OCI-LY7 (cell line): ENCODE data around the gene ZNF750. TPM values are rescaled to one million over a fixed set of nuclear protein-coding genes. Genes with fewer than 3 reads are reported as not detected.

ENCODE experiments used
- BruUV-seq: library from RNA; stranded (reverse); fragments of 400-500 nt; replicated peaks from 2 replicates; lab custom pipeline; 2021; lab: Mats Ljungman, UMichigan
- CTCF ChIA-PET: fragments of 300-600 bp; sonication (Branson Sonifier 250); formaldehyde crosslinking; loops from one replicate; lab custom pipeline; 2022; ENCODE audit warnings: antibody characterized with exemption; ENCODE audit not compliant: unreplicated experiment; lab: Charles Lee
- POLR2A ChIA-PET: fragments of 300-600 bp; sonication (Branson Sonifier 250); formaldehyde crosslinking; loops from one replicate; lab custom pipeline; 2022; ENCODE audit warnings: antibody characterized with exemption; lab: Charles Lee
- DNase-seq: peaks from one replicate; pipeline ENCODE4 v3.0.0-alpha.2; 2015; ENCODE audit warnings: low spot score
- H2AFZ ChIP-seq: fragments of 200-600 bp; sonication (generic), shearing (Covaris generic); 2 replicates; pipeline ENCODE4 v1.6.1; 2014; ENCODE audit warnings: mild to moderate bottlenecking, antibody characterized with exemption, low read length, moderate library complexity
- H3K27ac ChIP-seq: fragments of 200-600 bp; sonication (generic); 2 replicates; pipeline ENCODE4 v1.5.1; 2014; ENCODE audit warnings: mixed run types, low read depth, mild to moderate bottlenecking, moderate library complexity, low read length, inconsistent platforms; ENCODE audit not compliant: poor library complexity, severe bottlenecking
- H3K36me3 ChIP-seq: fragments of 200-600 bp; sonication (generic); 2 replicates; pipeline ENCODE4 v1.6.1; 2014; ENCODE audit warnings: mild to moderate bottlenecking, antibody characterized with exemption, low read length, moderate library complexity, mixed read lengths; ENCODE audit not compliant: insufficient read depth
- H3K4me1 ChIP-seq: fragments of 200-600 bp; sonication (generic); 2 replicates; pipeline ENCODE4 v1.5.1; 2014; ENCODE audit warnings: mild to moderate bottlenecking, low read length; ENCODE audit not compliant: insufficient read depth, poor library complexity, severe bottlenecking
- H3K4me2 ChIP-seq: fragments of 200-600 bp; sonication (generic); 2 replicates; pipeline ENCODE4 v1.6.1; 2014; ENCODE audit warnings: mild to moderate bottlenecking, low read length
- H3K4me3 ChIP-seq: fragments of 200-600 bp; sonication (generic); 2 replicates; pipeline ENCODE4 v1.5.1; 2014; ENCODE audit warnings: mild to moderate bottlenecking, low read depth, low read length; ENCODE audit not compliant: poor library complexity, severe bottlenecking
- H3K79me2 ChIP-seq: fragments of 200-600 bp; sonication (generic); 2 replicates; pipeline ENCODE4 v1.6.1; 2016; ENCODE audit warnings: low read depth, mild to moderate bottlenecking, low read length, moderate library complexity, mixed read lengths; ENCODE audit not compliant: insufficient read depth
- H3K9me2 ChIP-seq: fragments of 200-600 bp; sonication (generic); 2 replicates; pipeline ENCODE4 v1.6.1; 2016; ENCODE audit warnings: mild to moderate bottlenecking, low read length, mixed read lengths; ENCODE audit not compliant: insufficient read depth
- H3K9me3 ChIP-seq: fragments of 200-600 bp; sonication (generic); 2 replicates; pipeline ENCODE4 v1.6.1; 2014; ENCODE audit warnings: mild to moderate bottlenecking, mixed run types, low read length, mixed read lengths
- H4K20me1 ChIP-seq: fragments of 200-600 bp; sonication (generic); 2 replicates; pipeline ENCODE4 v1.6.1; 2014; ENCODE audit warnings: mild to moderate bottlenecking, antibody characterized with exemption, low read length, moderate library complexity, mixed read lengths; ENCODE audit not compliant: insufficient read depth
- CTCF ChIP-seq: fragments of 200-600 bp; sonication (generic); conservative IDR thresholded peaks from 2 replicates; pipeline ENCODE4 v1.5.1; 2014; ENCODE audit warnings: mild to moderate bottlenecking, antibody characterized with exemption, low read length, moderate library complexity, mixed read lengths
- EZH2phosphoT487 ChIP-seq: fragments of 200-600 bp; sonication (generic); IDR thresholded peaks from 2 replicates; pipeline ENCODE4 v1.6.1; 2018; ENCODE audit warnings: low read depth, borderline replicate concordance, mild to moderate bottlenecking, mixed run types, antibody characterized with exemption, low read length, moderate library complexity, mixed read lengths
- intact Hi-C: fragments of 100-400 bp; cut with micrococcal nuclease; formaldehyde crosslinking; loops from one replicate; pipeline ENCODE4 v1.10.0; 2022; ENCODE audit not compliant: unreplicated experiment
- total RNA-seq, 2 experiments: library from RNA; depleted of rRNA in 1 of 2; stranded (reverse); fragments of >200 nt in 1 of 2; shearing (Covaris generic) in 1 of 2; gene quantifications; 2 replicates each; pipeline ENCODE4 v1.2.3, GENCODE V29; 2014 to 2022

The ZNF750 gene
- total RNA-seq, 2 experiments from 2014 or later = not detected

- H3K79me2 ChIP-seq = no peaks in the 10 kb centered on the region
- H3K4me3 ChIP-seq = no peak overlapping the region
- H3K9me3 ChIP-seq = no peaks in the 10 kb centered on the region
- peak overlapping the region; percentile 15 for H3K27ac ChIP-seq
- no peaks in the 10 kb centered on the region for H3K9me2 ChIP-seq
- peak; percentile 39 for DNase-seq
- H3K4me2 ChIP-seq = peak overlapping the region; percentile 63
- H3K36me3 ChIP-seq = peaks cover 15% of the 10 kb centered on the region
- BruUV-seq = no TSS peak
- intact Hi-C loops = no loop called here
- CTCF ChIA-PET = no interaction called here
- H4K20me1 ChIP-seq = peaks cover 16% of the 10 kb centered on the region; the same call in 1 of the 2 replicates
- TF ChIP-seq CTCF (no peak), EZH2phosphoT487 (no peak)
- peaks cover 97% of the 10 kb centered on the region for H3K4me1 ChIP-seq
- H2AFZ ChIP-seq = no peak overlapping the region
- POLR2A ChIA-PET = no interaction called here
These were observed 26.1 kb upstream of the ZNF750 start for GRCh38 chr17:82865774-82866395.

GRCh38 chr17:82865274-82865673, 25.5 kb upstream of the ZNF750 start:
- peaks cover 16% of the 10 kb centered on the region; the same call in 1 of the 2 replicates for H4K20me1 ChIP-seq
- no peaks in the 10 kb centered on the region for H3K79me2 ChIP-seq
- DNase-seq = no peak
- no TSS peak for BruUV-seq
- H3K27ac ChIP-seq = peak overlapping the region; percentile 52
- CTCF ChIA-PET = no interaction called here
- POLR2A ChIA-PET = interaction anchor here (1.4 kb wide), 1 partner anchor 102 kb away, joined by 7 read pairs; no protein-coding TSS in a partner anchor
- no peaks in the 10 kb centered on the region for H3K9me2 ChIP-seq
- H3K36me3 ChIP-seq = peaks cover 10% of the 10 kb centered on the region
- peak overlapping the region; percentile 7 for H3K4me3 ChIP-seq
- peak overlapping the region; percentile 63 for H3K4me2 ChIP-seq
- TF ChIP-seq CTCF (no peak), EZH2phosphoT487 (no peak)
- H3K9me3 ChIP-seq = no peaks in the 10 kb centered on the region
- H2AFZ ChIP-seq = no peak overlapping the region
- peaks cover 97% of the 10 kb centered on the region for H3K4me1 ChIP-seq
- intact Hi-C loops = no loop called here

- H3K79me2 ChIP-seq = no peaks in the 10 kb centered on the region
- peak overlapping the region; percentile 63 for H3K4me2 ChIP-seq
These were observed 25.0 kb upstream of the ZNF750 start for GRCh38 chr17:82864713-82865248.

More at GRCh38 chr17:82864713-82865248, 25.0 kb upstream of the ZNF750 start:
- BruUV-seq = no TSS peak
- TF ChIP-seq EZH2phosphoT487 = no peak
- no peak; the same call in 1 of the 2 replicates for TF ChIP-seq CTCF
- no peaks in the 10 kb centered on the region for H3K9me3 ChIP-seq
- peaks cover 97% of the 10 kb centered on the region for H3K4me1 ChIP-seq
- peak; percentile 82 for DNase-seq
- ChIA-PET CTCF (no interaction called here), POLR2A (interaction anchor here (1.1 to 1.5 kb wide), 4 partner anchors 11 to 103 kb away, joined by 3 to 7 read pairs (median 4); no protein-coding TSS in a partner anchor)
- peak overlapping the region; percentile 7 for H3K4me3 ChIP-seq
- no peaks in the 10 kb centered on the region for H3K9me2 ChIP-seq
- peak overlapping the region; percentile 52 for H3K27ac ChIP-seq
- H2AFZ ChIP-seq = no peak overlapping the region
- peaks cover 6% of the 10 kb centered on the region; the same call in 1 of the 2 replicates for H3K36me3 ChIP-seq
- intact Hi-C loops = loop anchor here (1.0 kb wide), 2 partner anchors 51 to 77 kb away; no protein-coding TSS in a partner anchor
- H4K20me1 ChIP-seq = peaks cover 16% of the 10 kb centered on the region; the same call in 1 of the 2 replicates
